C4-2B (cell line): ENCODE data around the gene SHISAL2A.

Experiments
- H3K27ac ChIP-seq: fragments of 450-650 bp; 2 replicates; pipeline ENCODE4 v1.5.1; 2017
- CTCF ChIP-seq: fragments of 450-650 bp; conservative IDR thresholded peaks from 2 replicates; pipeline ENCODE4 v1.5.1; 2017; ENCODE audit warnings: mild to moderate bottlenecking
- ZFX ChIP-seq: fragments of 450-650 bp; IDR thresholded peaks from 2 replicates; pipeline ENCODE4 v1.6.1; 2017

The SHISAL2A gene

GRCh38 chr1:52623812-52624211 lies 9.2 kb upstream of the SHISAL2A start:
- no peak overlapping the region for H3K27ac ChIP-seq
- TF ChIP-seq CTCF (no peak), ZFX (no peak)

GRCh38 chr1:52627028-52627427 lies 5.9 kb upstream of the SHISAL2A start:
- H3K27ac ChIP-seq, result no peak overlapping the region
- TF ChIP-seq CTCF (no peak), ZFX (no peak)

- no peak overlapping the region for H3K27ac ChIP-seq
Measured at GRCh38 chr1:52628614-52629324, 4.2 kb upstream of the SHISAL2A start.

GRCh38 chr1:52629325-52629643 lies 3.7 kb upstream of the SHISAL2A start:
- no peak overlapping the region for H3K27ac ChIP-seq
- TF ChIP-seq CTCF (no peak), ZFX (no peak)

More at GRCh38 chr1:52628614-52629324, 4.2 kb upstream of the SHISAL2A start:
- TF ChIP-seq CTCF (no peak), ZFX (no peak)

GRCh38 chr1:52629667-52630066 lies 3.3 kb upstream of the SHISAL2A start:
- no peak for TF ChIP-seq ZFX
- no peak for TF ChIP-seq CTCF
- H3K27ac ChIP-seq, result no peak overlapping the region

- no peak overlapping the region for H3K27ac ChIP-seq
- TF ChIP-seq CTCF (no peak), ZFX (no peak)
Measured at GRCh38 chr1:52631759-52632331, 1.1 kb upstream of the SHISAL2A start.

GRCh38 chr1:52633291-52633754 lies 355 bp downstream of the SHISAL2A start:
- no peak overlapping the region for H3K27ac ChIP-seq
- TF ChIP-seq CTCF, result no peak
- no peak for TF ChIP-seq ZFX
